Measurements from ENCODE around the gene RPS8. TPM values are rescaled to one million over a fixed set of nuclear protein-coding genes. Genes with fewer than 3 reads are reported as not detected.

RPS8 gene
- total RNA-seq, 2 donors from 2014 or later, result 1,080 to 1,461 TPM

GRCh38 chr1:44799770-44800584, 24.6 kb downstream of the RPS8 start, which contains the start of gene PLK3:
Gene PLK3, plus strand, starts transcription at chr1:44800377. Its CDS starts 87 bp downstream, at chr1:44800464.
- H3K4me3 ChIP-seq, result peak within 1 kb of the TSS; percentile 78 to 92
- peak; percentile 98 for DNase-seq (ENCODE audit: low spot score)
- peaks cover 26% of the 10 kb centered on the region for H3K36me3 ChIP-seq
- TF ChIP-seq, protein P1, sequence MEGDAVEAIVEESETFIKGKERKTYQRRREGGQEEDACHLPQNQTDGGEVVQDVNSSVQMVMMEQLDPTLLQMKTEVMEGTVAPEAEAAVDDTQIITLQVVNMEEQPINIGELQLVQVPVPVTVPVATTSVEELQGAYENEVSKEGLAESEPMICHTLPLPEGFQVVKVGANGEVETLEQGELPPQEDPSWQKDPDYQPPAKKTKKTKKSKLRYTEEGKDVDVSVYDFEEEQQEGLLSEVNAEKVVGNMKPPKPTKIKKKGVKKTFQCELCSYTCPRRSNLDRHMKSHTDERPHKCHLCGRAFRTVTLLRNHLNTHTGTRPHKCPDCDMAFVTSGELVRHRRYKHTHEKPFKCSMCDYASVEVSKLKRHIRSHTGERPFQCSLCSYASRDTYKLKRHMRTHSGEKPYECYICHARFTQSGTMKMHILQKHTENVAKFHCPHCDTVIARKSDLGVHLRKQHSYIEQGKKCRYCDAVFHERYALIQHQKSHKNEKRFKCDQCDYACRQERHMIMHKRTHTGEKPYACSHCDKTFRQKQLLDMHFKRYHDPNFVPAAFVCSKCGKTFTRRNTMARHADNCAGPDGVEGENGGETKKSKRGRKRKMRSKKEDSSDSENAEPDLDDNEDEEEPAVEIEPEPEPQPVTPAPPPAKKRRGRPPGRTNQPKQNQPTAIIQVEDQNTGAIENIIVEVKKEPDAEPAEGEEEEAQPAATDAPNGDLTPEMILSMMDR (IDR thresholded peaks at IDR 0.05), result peak; percentile 61 to 97
- peaks cover 0 to 40% of the 10 kb centered on the region in 2 donors for H3K4me1 ChIP-seq
- H3K9me3 ChIP-seq, result no peaks in the 10 kb centered on the region
- no peaks in the 10 kb centered on the region for H3K27me3 ChIP-seq
- peak within 1 kb of the TSS; percentile 89 to 93 for H3K27ac ChIP-seq

GRCh38 chr1:44801491-44802305, 26.4 kb downstream of the RPS8 start:
- Histone ChIP-seq H3K27me3 (no peaks in the 10 kb centered on the region), H3K4me1 (peaks cover 0 to 57% of the 10 kb centered on the region in 2 donors), H3K36me3 (peaks cover 43% of the 10 kb centered on the region), H3K4me3 (peak overlapping the region; percentile 78 to 92), H3K9me3 (no peaks in the 10 kb centered on the region), H3K27ac (peak overlapping the region; percentile 61 to 93)
- TF ChIP-seq, protein P1 (IDR thresholded peaks at IDR 0.05), result no peak
- DNase-seq (ENCODE audit: low spot score), result no peak

GRCh38 chr1:44802306-44803061, 27.1 kb downstream of the RPS8 start:
- H3K4me3 ChIP-seq, result peak overlapping the region; percentile 78 to 92
- peak overlapping the region; percentile 61 to 93 for H3K27ac ChIP-seq
- H3K27me3 ChIP-seq, result no peaks in the 10 kb centered on the region
- peaks cover 0 to 65% of the 10 kb centered on the region in 2 donors for H3K4me1 ChIP-seq
- H3K9me3 ChIP-seq, result no peaks in the 10 kb centered on the region
- TF ChIP-seq, protein P1 (IDR thresholded peaks at IDR 0.05), result no peak
- DNase-seq (ENCODE audit: low spot score), result no peak
- peaks cover 44% of the 10 kb centered on the region for H3K36me3 ChIP-seq

DNA sequence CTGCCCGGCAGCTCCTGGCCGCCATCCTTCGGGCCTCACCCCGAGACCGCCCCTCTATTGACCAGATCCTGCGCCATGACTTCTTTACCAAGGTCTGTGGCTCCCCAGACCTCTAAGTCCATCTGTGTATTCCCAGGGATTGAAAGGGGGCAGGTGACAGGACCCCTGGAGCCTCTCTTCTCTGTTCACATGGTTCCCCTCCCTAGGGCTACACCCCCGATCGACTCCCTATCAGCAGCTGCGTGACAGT, 27.6 kb downstream of the RPS8 start:
- Histone ChIP-seq H3K4me3 (peak overlapping the region in 1 of 2 donors; percentile 78), H3K9me3 (no peaks in the 10 kb centered on the region), H3K27me3 (no peaks in the 10 kb centered on the region), H3K27ac (peak overlapping the region; percentile 61 to 93), H3K4me1 (peaks cover 0 to 70% of the 10 kb centered on the region in 2 donors), H3K36me3 (peaks cover 44% of the 10 kb centered on the region)
- no peak for DNase-seq (ENCODE audit: low spot score)
- TF ChIP-seq, protein P1 (IDR thresholded peaks at IDR 0.05), result no peak

- TF ChIP-seq, protein P1 (IDR thresholded peaks at IDR 0.05), result no peak
- peaks cover 0 to 75% of the 10 kb centered on the region in 2 donors for H3K4me1 ChIP-seq
Measured at GRCh38 chr1:44803312-44804095, 28.2 kb downstream of the RPS8 start.

More at GRCh38 chr1:44803312-44804095, 28.2 kb downstream of the RPS8 start:
- no peak for DNase-seq (ENCODE audit: low spot score)
- peaks cover 44% of the 10 kb centered on the region for H3K36me3 ChIP-seq
- H3K9me3 ChIP-seq, result no peaks in the 10 kb centered on the region
- no peak overlapping the region for H3K4me3 ChIP-seq
- H3K27ac ChIP-seq, result peak overlapping the region; percentile 61 to 93
- H3K27me3 ChIP-seq, result no peaks in the 10 kb centered on the region

Data from right atrium auricular region (tissue), 2 donors.